GM19099 (cell line): Measurements from ENCODE around the gene DTNBP1.

Experiments used
- POLR2A ChIP-seq: IDR thresholded peaks from 3 replicates; pipeline ENCODE4 v1.6.1; 2011; ENCODE audit warnings: low read depth; ENCODE audit not compliant: insufficient read length; ENCODE audit errors: extremely low read depth

DTNBP1 gene, protein sequence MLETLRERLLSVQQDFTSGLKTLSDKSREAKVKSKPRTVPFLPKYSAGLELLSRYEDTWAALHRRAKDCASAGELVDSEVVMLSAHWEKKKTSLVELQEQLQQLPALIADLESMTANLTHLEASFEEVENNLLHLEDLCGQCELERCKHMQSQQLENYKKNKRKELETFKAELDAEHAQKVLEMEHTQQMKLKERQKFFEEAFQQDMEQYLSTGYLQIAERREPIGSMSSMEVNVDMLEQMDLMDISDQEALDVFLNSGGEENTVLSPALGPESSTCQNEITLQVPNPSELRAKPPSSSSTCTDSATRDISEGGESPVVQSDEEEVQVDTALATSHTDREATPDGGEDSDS

DNA sequence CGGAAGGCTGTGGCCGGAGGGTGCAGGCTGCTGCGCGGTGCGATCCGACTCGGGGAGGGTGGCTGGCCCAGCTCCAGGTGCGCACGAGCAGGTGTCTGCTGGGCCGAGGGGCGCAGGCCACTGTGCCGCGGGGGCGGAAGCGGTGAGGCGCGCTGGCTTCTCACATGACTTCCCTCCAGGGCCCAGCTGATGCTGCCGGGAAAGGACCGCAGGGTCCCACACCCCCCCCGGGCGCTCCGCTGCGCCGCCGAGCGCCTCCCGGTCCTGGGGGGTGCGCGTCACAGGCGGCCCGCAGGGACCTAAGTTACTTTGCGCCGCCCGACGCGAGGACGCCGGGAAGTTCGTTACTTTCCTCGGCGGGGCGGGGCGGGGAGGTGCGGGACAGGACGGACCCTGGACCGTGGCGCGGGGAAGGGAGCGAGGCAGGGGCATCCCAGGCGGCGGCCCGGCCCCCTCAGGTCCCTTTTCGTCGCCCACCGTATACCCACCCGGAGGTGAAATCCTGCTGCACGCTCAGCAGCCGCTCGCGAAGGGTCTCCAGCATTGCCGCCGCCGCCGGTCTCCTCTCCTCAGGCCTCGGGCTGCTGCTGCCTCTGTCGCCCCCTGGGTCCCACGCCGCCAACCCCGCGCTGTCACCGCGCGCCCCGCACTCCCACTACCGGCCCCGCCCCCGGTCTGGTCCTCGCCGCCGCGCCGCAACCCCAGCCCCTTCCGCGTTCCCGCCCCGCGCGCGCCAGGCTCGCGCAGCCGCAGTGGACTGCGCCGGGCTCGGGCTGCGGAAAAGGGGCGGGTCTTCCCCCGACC, at the start of gene DTNBP1:
Gene DTNBP1, minus strand, starts transcription at position 703 of the 804 bp plus-strand sequence. Its CDS starts 159 bp downstream, at position 544.
- TF ChIP-seq POLR2A: peak; percentile 52

DNA sequence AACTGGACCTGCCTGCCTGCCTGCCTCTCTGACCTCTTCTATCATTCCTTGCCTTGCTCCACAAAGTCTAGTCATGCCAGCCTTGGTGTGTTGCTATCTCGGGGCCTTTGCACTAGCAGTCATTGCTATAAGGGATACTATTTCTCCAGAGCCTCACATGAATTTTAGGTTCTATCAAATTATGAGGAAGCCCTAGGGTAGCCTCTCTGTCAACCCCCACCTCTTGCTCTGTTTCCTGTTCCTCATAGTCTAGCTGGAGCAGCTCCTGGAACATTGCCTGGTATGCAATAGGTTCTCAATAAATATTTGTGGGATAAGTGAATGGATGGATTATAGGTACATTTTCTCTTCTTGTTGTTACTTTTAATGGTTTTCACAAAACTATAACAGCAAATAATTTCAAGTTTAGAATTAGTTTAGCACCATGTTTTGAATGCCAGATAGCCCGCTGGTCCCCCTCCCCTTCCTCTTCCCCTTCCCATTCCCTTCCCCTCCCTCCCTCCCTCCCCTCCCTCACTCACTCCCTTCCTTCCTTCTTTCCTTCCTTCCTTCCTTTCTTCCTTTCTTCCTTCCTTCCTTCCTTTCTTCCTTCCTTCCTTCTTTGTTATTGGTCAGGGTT, 46.9 kb upstream of the DTNBP1 start:
- TF ChIP-seq POLR2A: no peak

DNA sequence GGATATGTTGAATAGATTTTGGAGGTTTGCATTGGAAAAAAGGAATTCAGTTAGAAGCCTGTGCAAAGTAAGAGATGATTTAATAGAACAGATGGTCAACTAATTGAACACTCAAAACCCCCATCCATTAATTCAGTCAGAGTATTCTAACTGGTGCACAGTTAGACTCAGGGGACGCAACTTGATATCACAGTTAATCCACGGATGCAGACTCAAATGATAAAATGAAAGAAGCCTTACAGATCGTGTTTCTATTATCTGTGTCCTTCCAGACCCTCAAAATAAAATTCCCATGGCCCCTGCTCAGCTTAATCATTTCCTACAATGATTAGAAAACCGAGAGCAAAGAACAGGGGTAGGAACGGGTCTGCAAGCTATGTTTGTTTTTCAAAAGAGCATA, 45.4 kb upstream of the DTNBP1 start:
- TF ChIP-seq POLR2A: no peak

DNA sequence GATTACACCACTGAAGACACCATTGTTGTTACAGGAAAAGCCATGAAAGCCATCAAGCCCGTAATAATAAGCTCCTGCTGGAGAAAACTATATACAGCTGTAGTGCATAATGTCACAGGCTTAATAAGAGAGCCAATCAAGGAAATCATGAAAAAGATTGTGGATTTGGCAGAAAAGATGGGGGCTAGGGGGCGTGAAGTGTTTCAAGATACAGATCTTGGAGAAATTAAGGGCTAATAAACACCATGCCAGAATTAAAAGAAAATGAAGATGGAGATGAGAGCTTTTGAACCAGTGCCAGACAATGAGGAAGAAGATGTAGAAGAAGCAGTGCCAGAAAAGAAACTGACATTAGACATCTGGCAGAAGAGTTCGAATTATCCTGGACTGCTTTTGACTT, 43.2 kb upstream of the DTNBP1 start:
- no peak for TF ChIP-seq POLR2A

DNA sequence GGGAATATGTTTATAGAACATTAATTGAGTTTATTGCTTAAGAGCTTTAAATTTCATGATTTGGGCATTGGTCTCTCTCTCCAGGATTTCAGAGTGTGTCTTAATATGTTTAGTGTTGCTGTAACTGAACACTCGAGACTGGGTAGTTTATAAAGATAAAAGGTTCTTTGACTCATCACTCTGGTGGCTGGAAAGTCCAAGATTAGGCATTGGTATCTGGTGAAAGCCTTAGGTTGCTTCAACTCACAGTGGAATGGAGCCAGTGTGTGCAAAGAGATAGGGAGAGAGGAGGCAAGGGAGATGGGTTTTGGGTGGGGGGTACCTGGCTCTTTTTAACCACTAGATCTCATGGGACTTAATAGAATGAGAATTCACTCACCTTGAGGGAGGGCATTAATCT, 35.6 kb upstream of the DTNBP1 start:
- no peak for TF ChIP-seq POLR2A

DNA sequence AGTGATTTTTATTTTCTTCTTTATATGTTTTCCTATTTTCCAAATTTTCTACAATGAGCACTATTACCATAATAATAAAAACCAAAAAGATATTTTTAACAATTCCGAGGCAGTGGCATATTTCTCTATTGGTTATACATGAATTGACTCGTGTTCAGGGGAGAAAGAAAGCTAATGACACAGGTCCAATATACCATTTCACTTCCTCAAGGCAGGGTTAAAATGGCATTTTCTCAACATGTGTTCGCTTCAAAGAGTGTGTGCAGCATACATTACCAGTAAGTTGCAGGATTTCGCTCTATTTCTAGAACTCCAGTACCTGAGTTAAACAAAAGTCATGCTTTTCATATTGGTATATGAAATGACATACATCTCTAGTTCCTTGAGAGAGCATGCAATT, 35.1 kb upstream of the DTNBP1 start:
- TF ChIP-seq POLR2A: no peak

DNA sequence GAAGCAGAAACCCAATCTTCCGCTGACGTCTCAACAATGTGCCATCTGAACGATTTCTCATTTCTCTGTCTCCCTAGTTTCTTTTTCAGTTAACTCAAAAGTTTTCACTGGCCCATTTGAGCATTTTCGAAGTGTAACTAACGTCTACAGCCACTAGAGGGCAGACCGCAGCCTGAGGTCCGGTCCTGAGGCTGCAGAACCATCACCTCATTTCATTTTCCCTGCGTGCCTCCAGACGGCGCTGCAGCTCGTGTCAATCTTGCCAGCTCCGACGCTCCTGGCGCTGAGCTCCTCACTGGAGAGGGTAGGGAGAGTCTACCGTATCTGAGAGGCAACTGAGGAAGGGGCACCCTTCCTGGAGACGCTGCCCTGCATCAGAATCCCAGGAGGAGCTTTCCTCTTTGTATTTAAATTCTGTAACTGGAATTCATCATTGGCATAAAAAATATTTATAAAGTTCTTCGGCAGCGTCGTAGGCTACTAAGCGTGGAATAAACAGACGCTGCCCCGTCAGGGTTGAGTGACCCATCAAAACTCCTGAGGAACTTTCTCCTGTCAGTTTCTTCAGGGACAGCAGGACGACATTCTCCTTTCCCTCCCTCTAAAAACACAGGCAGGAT, 28.5 kb upstream of the DTNBP1 start:
- TF ChIP-seq POLR2A: no peak

DNA sequence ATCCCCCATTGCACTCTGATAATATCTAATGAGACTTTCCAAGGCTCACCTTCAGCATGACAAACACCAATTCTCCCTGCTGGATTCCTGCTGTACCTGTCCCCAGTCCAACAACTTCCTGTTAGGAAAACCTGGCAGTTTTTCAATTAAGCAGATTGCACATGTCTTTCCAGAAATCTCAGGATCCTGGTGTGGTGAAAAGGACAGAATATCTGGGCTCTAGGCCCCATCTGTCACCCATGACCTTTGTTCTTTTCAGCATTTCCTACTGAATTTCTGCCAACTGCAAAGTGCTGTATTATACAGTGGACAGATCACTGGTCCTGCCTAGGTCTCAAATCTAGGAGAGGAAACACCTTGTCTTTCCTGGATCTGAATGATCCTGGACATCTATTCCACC, 27.7 kb upstream of the DTNBP1 start:
- no peak for TF ChIP-seq POLR2A

DNA sequence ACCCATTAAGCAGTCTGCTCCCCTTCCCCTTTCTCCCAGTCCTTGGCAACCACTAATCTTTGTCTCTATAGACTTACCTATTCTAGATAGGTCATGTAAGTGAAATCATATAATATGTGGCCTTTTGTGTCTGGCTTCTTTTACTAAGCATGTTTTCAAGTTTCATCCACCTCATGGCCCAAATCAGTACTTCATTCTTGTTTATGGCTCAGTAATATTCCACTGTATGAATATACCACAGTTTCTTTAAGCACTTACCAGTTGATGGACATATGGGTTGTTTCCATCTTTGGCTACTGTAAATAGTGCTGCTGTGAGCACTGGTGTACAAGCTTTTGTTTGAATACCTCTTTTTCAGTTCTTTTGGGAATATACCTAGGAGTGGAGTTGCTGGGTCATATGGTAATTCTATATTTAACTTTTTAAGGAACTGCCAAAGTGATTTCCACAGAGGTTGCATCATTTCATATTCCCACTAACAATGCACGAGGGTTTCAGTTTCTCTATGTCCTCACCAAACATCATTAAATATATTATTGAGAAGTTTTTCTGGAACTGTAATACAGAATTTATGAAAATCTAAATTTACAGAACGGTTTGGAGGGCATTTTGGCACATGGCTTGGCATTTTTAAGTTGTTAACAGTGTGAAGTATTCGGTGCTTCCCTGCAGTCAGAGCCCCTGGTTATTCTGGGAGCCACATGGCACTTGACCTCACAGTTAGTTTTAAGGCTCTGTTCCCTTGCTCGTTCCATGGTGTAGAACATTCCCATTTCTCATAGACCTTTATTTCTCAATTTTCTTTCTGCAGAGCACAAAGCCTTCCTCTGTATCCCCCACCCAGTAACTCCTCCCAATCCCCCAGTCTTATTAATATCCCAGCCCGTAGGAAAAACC, 27.0 kb upstream of the DTNBP1 start:
- no peak for TF ChIP-seq POLR2A

DNA sequence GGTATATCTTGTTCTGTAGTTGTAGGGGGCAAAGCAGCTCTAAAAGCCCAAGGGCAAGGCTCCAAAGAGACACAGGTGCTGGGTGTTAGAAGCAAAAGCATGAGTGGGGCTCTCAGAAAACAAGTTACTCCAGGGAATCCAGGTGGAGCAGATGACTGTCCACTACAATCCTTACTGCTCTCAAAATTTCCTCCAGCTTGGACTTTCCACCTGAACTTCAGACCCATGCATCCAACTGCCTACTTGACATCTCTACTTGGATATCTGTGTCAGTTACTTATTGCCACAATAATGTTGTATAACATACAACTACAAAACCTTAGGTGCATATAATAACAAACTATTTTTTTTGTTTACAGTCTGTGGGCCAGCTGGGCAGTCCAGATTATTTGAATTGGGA, 22.8 kb upstream of the DTNBP1 start:
- no peak for TF ChIP-seq POLR2A

DNA sequence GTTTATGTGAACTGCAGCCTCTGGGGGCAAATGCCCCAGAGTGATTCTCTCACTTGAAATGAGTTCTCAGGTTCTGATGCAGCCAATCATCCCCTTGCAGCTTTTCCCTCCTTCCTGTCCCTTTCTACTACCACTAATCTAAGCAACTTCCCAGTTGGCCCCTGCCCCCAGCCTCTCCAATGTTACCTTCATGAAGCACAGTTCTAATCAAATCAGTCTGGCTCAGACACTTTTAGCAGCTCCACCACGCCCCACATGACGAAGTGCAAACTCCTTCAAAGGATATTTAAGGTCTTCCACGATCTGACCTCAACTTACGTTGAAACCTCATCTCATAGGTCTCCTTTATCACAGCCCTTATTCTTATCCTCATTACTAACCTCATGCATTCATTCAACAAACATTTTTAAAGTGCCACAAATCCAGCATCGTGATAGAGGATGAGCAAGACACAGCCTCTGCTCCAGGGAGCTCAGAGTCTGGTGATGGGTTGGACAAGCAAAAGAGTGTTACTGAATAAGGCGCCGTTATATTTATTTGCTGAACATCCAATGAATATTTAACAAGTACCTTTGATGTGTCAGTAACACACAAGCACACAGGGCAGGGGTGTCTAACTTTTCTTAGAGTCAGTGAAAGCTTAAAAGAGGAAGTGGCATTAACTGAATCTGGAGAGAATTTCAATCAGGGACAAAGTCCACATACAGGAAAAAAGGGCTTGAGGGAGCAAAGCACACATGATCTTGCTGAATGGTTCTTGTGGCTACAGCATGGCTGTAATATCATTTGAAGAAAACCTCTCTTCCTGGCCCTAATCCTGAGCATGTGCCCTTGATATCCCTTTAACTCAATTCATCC, 20.4 kb upstream of the DTNBP1 start:
- no peak for TF ChIP-seq POLR2A

DNA sequence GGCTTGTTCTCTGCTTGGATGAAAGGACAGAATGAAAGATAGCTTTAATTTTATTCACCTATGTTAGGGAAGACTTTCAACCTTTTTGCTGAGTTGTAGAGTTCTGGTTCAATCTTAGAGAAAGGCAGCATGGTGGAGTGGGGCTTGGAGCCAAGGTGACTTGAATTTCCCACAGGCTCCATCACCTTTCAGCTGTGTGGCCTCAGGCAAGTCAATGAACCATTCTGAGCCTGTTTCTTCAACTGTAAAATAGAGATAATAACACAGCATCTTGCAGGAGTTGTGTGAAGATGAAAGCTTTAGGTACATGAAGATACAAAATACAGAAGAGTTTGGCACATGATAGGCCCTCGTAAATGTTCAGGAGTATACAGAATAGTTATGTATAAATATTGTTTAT, 19.1 kb upstream of the DTNBP1 start:
- no peak for TF ChIP-seq POLR2A

DNA sequence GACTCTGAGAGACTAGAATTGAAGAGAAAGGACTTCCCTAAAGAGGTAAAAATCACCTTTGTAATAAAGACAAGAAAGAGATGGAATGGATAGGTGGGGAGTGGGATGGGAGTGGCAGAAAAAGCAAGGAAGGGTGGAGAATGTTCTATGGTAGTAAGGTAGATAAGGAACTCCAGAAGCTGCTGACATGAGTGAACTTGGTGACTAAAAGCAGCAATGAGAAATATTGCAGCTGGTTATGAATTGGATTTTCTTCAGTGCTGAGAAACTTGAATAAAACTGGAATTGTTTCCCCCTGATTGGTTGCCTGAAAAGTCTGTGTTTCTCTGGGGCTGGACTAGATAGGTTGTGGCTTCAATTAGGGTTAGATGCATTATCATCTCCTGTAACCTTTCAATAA, 15.7 kb upstream of the DTNBP1 start:
- TF ChIP-seq POLR2A: no peak
